C4-2B (cell line): Measurements from ENCODE around the gene AGT.

Source experiments
- ZFX ChIP-seq: fragments of 450-650 bp; IDR thresholded peaks from 2 replicates; pipeline ENCODE4 v1.6.1; 2017
- TF ChIP-seq, protein P1 (sequence below): fragments of 450-650 bp; conservative IDR thresholded peaks from 2 replicates; pipeline ENCODE4 v1.5.1; 2017; ENCODE audit warnings: mild to moderate bottlenecking

DNA sequence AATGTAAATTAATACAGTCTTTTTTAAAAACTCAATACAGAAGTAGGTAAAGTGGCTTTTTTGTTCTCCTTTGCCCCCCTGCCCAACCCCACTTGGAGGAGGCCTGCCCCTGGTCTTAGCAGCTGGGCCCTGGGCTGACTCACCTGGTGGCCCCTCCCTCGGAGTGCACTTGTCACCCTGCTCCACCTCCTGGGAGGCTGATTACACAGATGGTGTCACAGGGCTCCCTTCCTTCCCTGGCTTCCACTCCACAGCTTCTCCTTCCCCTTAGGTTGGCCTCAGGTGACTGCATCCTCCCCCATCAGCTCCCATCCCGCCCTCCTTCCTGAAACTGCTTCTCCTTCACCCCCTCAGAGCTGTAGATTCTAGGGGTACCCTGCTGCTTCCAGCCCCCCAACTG, 21.5 kb upstream of the AGT start:
- TF ChIP-seq, protein P1, sequence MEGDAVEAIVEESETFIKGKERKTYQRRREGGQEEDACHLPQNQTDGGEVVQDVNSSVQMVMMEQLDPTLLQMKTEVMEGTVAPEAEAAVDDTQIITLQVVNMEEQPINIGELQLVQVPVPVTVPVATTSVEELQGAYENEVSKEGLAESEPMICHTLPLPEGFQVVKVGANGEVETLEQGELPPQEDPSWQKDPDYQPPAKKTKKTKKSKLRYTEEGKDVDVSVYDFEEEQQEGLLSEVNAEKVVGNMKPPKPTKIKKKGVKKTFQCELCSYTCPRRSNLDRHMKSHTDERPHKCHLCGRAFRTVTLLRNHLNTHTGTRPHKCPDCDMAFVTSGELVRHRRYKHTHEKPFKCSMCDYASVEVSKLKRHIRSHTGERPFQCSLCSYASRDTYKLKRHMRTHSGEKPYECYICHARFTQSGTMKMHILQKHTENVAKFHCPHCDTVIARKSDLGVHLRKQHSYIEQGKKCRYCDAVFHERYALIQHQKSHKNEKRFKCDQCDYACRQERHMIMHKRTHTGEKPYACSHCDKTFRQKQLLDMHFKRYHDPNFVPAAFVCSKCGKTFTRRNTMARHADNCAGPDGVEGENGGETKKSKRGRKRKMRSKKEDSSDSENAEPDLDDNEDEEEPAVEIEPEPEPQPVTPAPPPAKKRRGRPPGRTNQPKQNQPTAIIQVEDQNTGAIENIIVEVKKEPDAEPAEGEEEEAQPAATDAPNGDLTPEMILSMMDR = no peak
- no peak for TF ChIP-seq ZFX
